ENCODE data around the gene GRIK4. TPM values are rescaled to one million over a fixed set of nuclear protein-coding genes. Genes with fewer than 3 reads are reported as not detected.

GRIK4 gene
- total and polyA plus RNA-seq, 4 donors, result 0.41 to 4.9 (median 1.7) TPM

GRCh38 chr11:120525261-120526171, 14.0 kb downstream of the GRIK4 start:
- 75 to 76% methylated on average over 16 of the region's 16 CpGs for WGBS, 2 donors
- Histone ChIP-seq H3K9ac (ENCODE audit: insufficient read depth in 1 of 2, low read length in 2 of 2) (no peak overlapping the region), H3K27ac (ENCODE audit: low read depth in 1 of 2, low read length in 1 of 2) (no peak overlapping the region), H3K4me3 (no peak overlapping the region), H3K9me3 (ENCODE audit: control insufficient read depth in 4 of 4, insufficient read depth in 3 of 4, low read length in 3 of 4) (peaks cover 0 to 3% (median 0%) of the 10 kb centered on the region in 4 donors), H3K4me1 (ENCODE audit: control insufficient read depth in 5 of 5, insufficient read depth in 5 of 5, low read length in 5 of 5) (peaks cover 0 to 28% (median 0%) of the 10 kb centered on the region in 5 donors), H3K27me3 (ENCODE audit: control insufficient read depth in 3 of 3, insufficient read depth in 3 of 3, low read length in 2 of 3) (peaks cover 0 to 3% (median 0%) of the 10 kb centered on the region in 3 donors), H3K36me3 (ENCODE audit: control insufficient read depth in 4 of 4, insufficient read depth in 4 of 4, low read length in 4 of 4) (no peaks in the 10 kb centered on the region)
- DNase-seq (peak in 2 of 3 donors; percentile 68), ATAC-seq (ENCODE audit: insufficient read depth, low FRiP score) (no peak)
- no peak for TF ChIP-seq CTCF (IDR thresholded peaks at IDR 0.05; ENCODE audit: control extremely low read depth, extremely low read depth)

GRCh38 chr11:120526241-120526640, 14.7 kb downstream of the GRIK4 start:
- no peak overlapping the region for H3K4me3 ChIP-seq
- no peaks in the 10 kb centered on the region for H3K36me3 ChIP-seq (ENCODE audit: control insufficient read depth in 4 of 4, insufficient read depth in 4 of 4, low read length in 4 of 4)
- H3K9ac ChIP-seq (ENCODE audit: insufficient read depth in 1 of 2, low read length in 2 of 2), result no peak overlapping the region
- no peak for TF ChIP-seq CTCF (IDR thresholded peaks at IDR 0.05; ENCODE audit: control extremely low read depth, extremely low read depth)
- peaks cover 0 to 3% (median 0%) of the 10 kb centered on the region in 4 donors for H3K9me3 ChIP-seq (ENCODE audit: control insufficient read depth in 4 of 4, insufficient read depth in 3 of 4, low read length in 3 of 4)
- WGBS, 2 donors, result 87 to 95% methylated on average over 10 of the region's 10 CpGs
- H3K4me1 ChIP-seq (ENCODE audit: control insufficient read depth in 5 of 5, insufficient read depth in 5 of 5, low read length in 5 of 5), result peaks cover 0 to 28% (median 0%) of the 10 kb centered on the region in 5 donors
- no peak for ATAC-seq (ENCODE audit: insufficient read depth, low FRiP score)
- H3K27me3 ChIP-seq (ENCODE audit: control insufficient read depth in 3 of 3, insufficient read depth in 3 of 3, low read length in 2 of 3), result peaks cover 0 to 2% (median 0%) of the 10 kb centered on the region in 3 donors
- no peak for DNase-seq
- no peak overlapping the region for H3K27ac ChIP-seq (ENCODE audit: low read depth in 1 of 2, low read length in 1 of 2)

- 52 to 60% methylated on average over 16 of the region's 16 CpGs for WGBS, 2 donors
Observed at GRCh38 chr11:120527111-120527761, 15.7 kb downstream of the GRIK4 start.

More at GRCh38 chr11:120527111-120527761, 15.7 kb downstream of the GRIK4 start:
- Histone ChIP-seq H3K4me1 (ENCODE audit: control insufficient read depth in 5 of 5, insufficient read depth in 5 of 5, low read length in 5 of 5) (peaks cover 0 to 30% (median 0%) of the 10 kb centered on the region in 5 donors), H3K4me3 (no peak overlapping the region), H3K36me3 (ENCODE audit: control insufficient read depth in 4 of 4, insufficient read depth in 4 of 4, low read length in 4 of 4) (no peaks in the 10 kb centered on the region), H3K9me3 (ENCODE audit: control insufficient read depth in 4 of 4, insufficient read depth in 3 of 4, low read length in 3 of 4) (peaks cover 0 to 3% (median 0%) of the 10 kb centered on the region in 4 donors), H3K27ac (ENCODE audit: low read depth in 1 of 2, low read length in 1 of 2) (no peak overlapping the region), H3K27me3 (ENCODE audit: control insufficient read depth in 3 of 3, insufficient read depth in 3 of 3, low read length in 2 of 3) (no peaks in the 10 kb centered on the region), H3K9ac (ENCODE audit: insufficient read depth in 1 of 2, low read length in 2 of 2) (no peak overlapping the region)
- no peak for ATAC-seq (ENCODE audit: insufficient read depth, low FRiP score)
- no peak for TF ChIP-seq CTCF (IDR thresholded peaks at IDR 0.05; ENCODE audit: control extremely low read depth, extremely low read depth)
- peak; percentile 83 to 87 (median 84) for DNase-seq

Data from lung (tissue), 12 donors.